HG02678 (cell line): ENCODE results near the gene MYO1F.

Experiments used
- ATAC-seq: cut with Tn5 transposase; IDR thresholded peaks from one replicate; pipeline ENCODE4 v1.9.1; 2021; ENCODE audit warnings: mild to moderate bottlenecking, moderate library complexity; ENCODE audit not compliant: unreplicated experiment

Gene MYO1F

DNA sequence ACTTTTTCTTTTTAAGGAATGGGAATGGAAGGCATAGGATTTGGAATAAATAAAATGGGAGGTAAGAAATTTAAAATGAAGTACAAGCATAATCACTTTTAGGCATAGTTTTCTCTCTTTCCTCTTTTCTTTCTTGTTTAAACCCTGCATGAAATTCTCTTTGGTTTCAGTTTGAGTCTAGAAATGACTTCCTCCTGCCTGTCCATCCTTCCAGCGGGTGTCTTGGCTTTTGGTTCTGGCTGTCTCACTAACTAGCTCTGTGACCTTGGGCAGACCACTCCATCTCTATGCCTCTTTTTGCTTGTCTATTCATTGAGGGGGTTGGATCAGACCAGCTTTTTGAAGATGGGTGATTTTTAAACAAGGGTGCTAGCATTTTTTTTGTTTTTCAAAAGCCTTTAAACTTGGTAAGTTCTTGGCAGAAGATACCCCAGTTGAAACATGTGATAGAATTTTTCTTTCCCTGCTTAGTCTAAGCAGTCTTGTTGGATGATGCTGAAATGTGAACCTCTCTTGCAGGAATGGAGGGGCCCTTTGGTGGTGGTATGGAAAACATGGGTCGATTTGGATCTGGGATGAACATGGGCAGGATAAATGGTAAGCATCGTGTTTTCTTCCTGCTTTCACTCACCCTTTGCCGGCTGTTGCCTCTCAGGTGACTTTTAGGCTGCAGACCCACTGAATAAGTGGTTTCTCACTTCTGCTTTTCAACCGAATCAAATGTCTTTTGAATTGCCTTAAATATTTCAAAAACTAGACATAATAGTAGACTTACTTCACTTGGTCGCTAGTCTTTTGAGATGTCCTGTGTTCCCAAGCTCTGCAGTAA lies 103.4 kb downstream of the MYO1F start:
- ATAC-seq = no peak
